Endometrium (tissue), 2 donors: Measurements from ENCODE around the gene OSBPL10.

Source experiments
- FAIRE-seq: peaks from 2 replicates; lab custom pipeline; 2012; peaks lifted over from hg19 to GRCh38; lab: Jason Lieb, UNC
- donor health status: control.
- donor health status: control.

The OSBPL10 gene

GRCh38 chr3:31614162-31614921 is 366.7 kb downstream of the OSBPL10 start:
- no peak for FAIRE-seq

GRCh38 chr3:31613654-31614053 is 367.4 kb downstream of the OSBPL10 start:
- FAIRE-seq: no peak

- FAIRE-seq: no peak
Measured at GRCh38 chr3:31613177-31613576, 367.9 kb downstream of the OSBPL10 start.
